SK-N-SH (cell line): Measurements from ENCODE around the gene HSD3B2. TPM values are rescaled to one million over a fixed set of nuclear protein-coding genes. Genes with fewer than 3 reads are reported as not detected.

Experiments used
- CTCF ChIA-PET: fragments of 300-600, 350-600 bp; formaldehyde crosslinking; extraction: SDS; loops from one replicate; lab custom pipeline; 2021; lab: Yijun Ruan, JAX
- POLR2A ChIA-PET: fragments of 350-600 bp; sonication (Branson Sonifier 250); formaldehyde crosslinking; extraction: SDS; loops from one replicate; lab custom pipeline; 2020; ENCODE audit warnings: antibody characterized with exemption, inconsistent platforms; lab: Yijun Ruan, JAX
- DNase-seq: peaks from one replicate; pipeline ENCODE4 v3.0.0; 2012
- H2AFZ ChIP-seq: fragments of 200-600 bp; sonication (generic); 2 replicates; pipeline ENCODE4 v1.8.1; 2016; ENCODE audit warnings: antibody characterized with exemption, mild to moderate bottlenecking, low read depth
- H3F3A ChIP-seq: fragments of 200-600 bp; sonication (generic); replicated peaks from 2 replicates; pipeline ENCODE3; 2016; ENCODE audit warnings: antibody characterized with exemption, mild to moderate bottlenecking; ENCODE audit not compliant: insufficient read depth
- H3K27ac ChIP-seq, 2 experiments: fragments of 200-500 bp in 1 of 2; fragments of 200-600 bp in 1 of 2; sonication (Bioruptor generic) in 1 of 2; sonication (generic), shearing (Covaris generic) in 1 of 2; 2 replicates each; pipeline versions ENCODE4 v1.5.1 to v1.6.1; 2014 to 2016; ENCODE audit warnings: low read depth in 2 of 2, inconsistent platforms in 1 of 2, low read length in 1 of 2, mild to moderate bottlenecking in 1 of 2, mixed read lengths in 1 of 2
- H3K27me3 ChIP-seq: fragments of 200-600 bp; sonication (generic), shearing (Covaris generic); 2 replicates; pipeline ENCODE4 v1.6.1; 2016; ENCODE audit warnings: mixed run types; ENCODE audit not compliant: insufficient read depth
- H3K36me3 ChIP-seq, 2 experiments: fragments of 200-500 bp in 1 of 2; fragments of 200-600 bp in 1 of 2; sonication (Bioruptor generic) in 1 of 2; sonication (generic) in 1 of 2; replicated peaks in 1 of 2; 2 replicates each; pipeline versions ENCODE3 to v1.5.1; 2014 to 2016; ENCODE audit warnings: low read length in 1 of 2, mild to moderate bottlenecking in 1 of 2; ENCODE audit not compliant: insufficient read depth in 2 of 2, control insufficient read depth in 1 of 2
- H3K4me1 ChIP-seq, 2 experiments: fragments of 200-500 bp in 1 of 2; fragments of 200-600 bp in 1 of 2; sonication (Bioruptor generic) in 1 of 2; sonication (generic), shearing (Covaris generic) in 1 of 2; 2 replicates each; pipeline versions ENCODE4 v1.5.1 to v1.6.1; 2014 to 2016; ENCODE audit warnings: low read depth in 1 of 2, low read length in 1 of 2, mixed run types in 1 of 2; ENCODE audit not compliant: insufficient read depth in 2 of 2, control insufficient read depth in 1 of 2
- H3K4me2 ChIP-seq: fragments of 200-600 bp; sonication (generic), shearing (Covaris generic); 2 replicates; pipeline ENCODE4 v1.6.1; 2017; ENCODE audit warnings: mixed run types
- H3K4me3 ChIP-seq, 2 experiments: fragments of 200-500 bp in 1 of 2; fragments of 200-600 bp in 1 of 2; sonication (Bioruptor generic) in 1 of 2; sonication (generic), shearing (Covaris generic) in 1 of 2; 2 replicates each; pipeline versions ENCODE4 v1.5.1 to v1.8.1; 2014 to 2016; ENCODE audit warnings: low read depth in 2 of 2, inconsistent platforms in 1 of 2, low read length in 1 of 2, mild to moderate bottlenecking in 1 of 2, mixed read lengths in 1 of 2, moderate library complexity in 1 of 2
- H3K79me2 ChIP-seq: fragments of 200-600 bp; sonication (generic); 2 replicates; pipeline ENCODE4 v1.8.1; 2017; ENCODE audit warnings: mild to moderate bottlenecking; ENCODE audit not compliant: insufficient read depth
- H3K9ac ChIP-seq: fragments of 200-600 bp; sonication (generic); 2 replicates; pipeline ENCODE4 v1.6.1; 2017; ENCODE audit warnings: mixed run types
- H3K9me2 ChIP-seq: fragments of 200-600 bp; sonication (generic); 2 replicates; pipeline ENCODE4 v1.6.1; 2017; ENCODE audit warnings: mixed run types
- H3K9me3 ChIP-seq: fragments of 200-600 bp; sonication (generic); 2 replicates; pipeline ENCODE4 v1.6.1; 2017; ENCODE audit warnings: mixed run types, mild to moderate bottlenecking, moderate library complexity
- H4K20me1 ChIP-seq: fragments of 200-600 bp; sonication (generic); 2 replicates; pipeline ENCODE4 v1.6.1; 2017; ENCODE audit warnings: mild to moderate bottlenecking, mixed run types; ENCODE audit not compliant: insufficient read depth
- ELF1 ChIP-seq: IDR thresholded peaks from 2 replicates; pipeline ENCODE4 v1.4.0; 2012
- EP300 ChIP-seq, 2 experiments: IDR thresholded peaks; 2 replicates each; pipeline versions ENCODE4 v1.4.0 to v1.6.1; 2012; ENCODE audit warnings: borderline replicate concordance in 1 of 2, low read depth in 1 of 2, low read length in 1 of 2
- FOSL2 ChIP-seq: IDR thresholded peaks from 2 replicates; pipeline ENCODE4 v1.4.0; 2012; ENCODE audit warnings: low read depth, mild to moderate bottlenecking, moderate library complexity, borderline replicate concordance
- FOXJ3 ChIP-seq: sonication (generic); formaldehyde crosslinking; IDR thresholded peaks from 2 replicates; pipeline ENCODE4 v1.5.1; 2020; ENCODE audit warnings: mild to moderate bottlenecking, missing genetic modification reagents
- GATA2 ChIP-seq: sonication (generic); formaldehyde crosslinking; IDR thresholded peaks from 2 replicates; pipeline ENCODE4 v1.5.0; 2020; ENCODE audit warnings: mild to moderate bottlenecking, missing genetic modification reagents
- JUND ChIP-seq: IDR thresholded peaks from 2 replicates; pipeline ENCODE4 v1.4.0; 2012
- MEF2A ChIP-seq: IDR thresholded peaks from 2 replicates; pipeline ENCODE4 v1.4.0; 2012; ENCODE audit warnings: low read depth, borderline replicate concordance
- NRF1 ChIP-seq: IDR thresholded peaks from 2 replicates; pipeline ENCODE4 v1.6.1; 2012; ENCODE audit warnings: low read depth, mild to moderate bottlenecking, low read length
- POLR2AphosphoS5 ChIP-seq: IDR thresholded peaks from 2 replicates; pipeline ENCODE4 v1.6.1; 2012; ENCODE audit warnings: low read depth, low read length
- SMC3 ChIP-seq: IDR thresholded peaks from 2 replicates; pipeline ENCODE4 v1.6.1; 2012; ENCODE audit warnings: low read depth, low read length, improper control_type of control experiment
- WGBS: methylation state at CpG from one replicate; pipeline ENCODE4 v1.1.6; 2017; ENCODE audit warnings: low lambda C conversion rate; 5-methylcytosine and 5-hydroxymethylcytosine counted together
- polyA plus RNA-seq, 3 experiments: library from polyadenylated mRNA; depleted of rRNA; stranded (reverse); fragments of >200 nt; gene quantifications; 2 replicates each; pipeline ENCODE4 v1.2.3, GENCODE V29; 2012
- TF ChIP-seq, protein P1 (sequence below): IDR thresholded peaks from 2 replicates; pipeline ENCODE4 v1.4.0; 2012; ENCODE audit warnings: low read depth, borderline replicate concordance
- TF ChIP-seq, protein P2 (sequence below): fragments of 150-350 bp; IDR thresholded peaks from 2 replicates; pipeline ENCODE4 v1.6.1; 2016; ENCODE audit warnings: mild to moderate bottlenecking, low read depth, low read length
- TF ChIP-seq, protein P3 (sequence below): fragments of 200-600 bp; sonication (generic); IDR thresholded peaks from 2 replicates; pipeline ENCODE4 v1.6.1; 2017; ENCODE audit warnings: antibody characterized with exemption, mild to moderate bottlenecking, moderate library complexity

The HSD3B2 gene
- polyA plus RNA-seq, 1 of the 3 experiments (the other 2 are of a cell fraction): not detected

DNA sequence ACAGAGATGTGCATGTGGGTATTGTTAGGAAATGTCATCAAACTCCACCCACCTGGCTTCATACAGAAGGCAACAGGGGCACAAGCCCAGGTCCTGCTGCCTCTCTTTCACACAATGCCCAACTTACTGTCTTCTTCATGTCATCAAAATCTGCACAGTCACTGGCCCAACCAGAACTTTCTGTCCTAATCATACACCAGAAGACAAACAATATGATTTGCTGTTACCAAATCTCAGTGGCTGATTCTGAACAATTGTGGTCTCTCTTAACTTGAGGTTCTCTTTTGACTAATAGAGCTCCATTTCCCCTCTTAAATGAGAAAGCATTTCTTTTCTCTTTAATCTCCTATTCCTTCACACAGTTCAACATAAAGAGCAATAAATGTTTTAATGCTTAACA lies 7.7 kb downstream of the HSD3B2 start:
- CTCF ChIA-PET: interaction anchor here (1.0 kb wide), 1 partner anchor 33 kb away, joined by 3 read pairs; no protein-coding TSS in a partner anchor

DNA sequence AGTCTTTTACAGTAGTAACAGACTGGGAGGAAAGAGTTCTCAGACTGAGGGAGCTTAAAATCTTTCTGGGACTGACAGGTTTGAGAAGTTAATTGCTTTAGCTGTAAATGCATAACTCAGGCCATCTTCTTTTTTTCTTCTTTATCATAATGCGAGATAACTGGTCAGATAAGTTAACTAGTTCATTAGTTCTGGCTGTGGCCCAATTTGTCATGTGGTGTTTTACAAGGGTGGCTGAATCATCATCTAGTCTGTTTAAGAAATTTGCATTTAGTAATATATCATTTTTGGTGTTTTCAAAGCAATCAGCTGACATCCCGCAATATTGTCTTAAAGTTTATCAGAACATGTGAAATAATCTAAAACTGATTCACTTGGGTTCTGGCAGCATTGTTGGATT lies 14.0 kb downstream of the HSD3B2 start:
- Histone ChIP-seq H3K4me2 (no peak overlapping the region), H3F3A (no peaks in the 10 kb centered on the region), H3K27me3 (no peaks in the 10 kb centered on the region; the same call in 1 of the 2 replicates), H3K4me3 (no peak overlapping the region), H3K36me3 (no peaks in the 10 kb centered on the region), H2AFZ (no peak overlapping the region), H3K4me1 (no peaks in the 10 kb centered on the region), H3K9me3 (no peaks in the 10 kb centered on the region), H3K9me2 (no peaks in the 10 kb centered on the region), H4K20me1 (no peaks in the 10 kb centered on the region), H3K79me2 (no peaks in the 10 kb centered on the region), H3K9ac (no peak overlapping the region), H3K27ac (no peak overlapping the region)
- ChIA-PET CTCF (no interaction called here), POLR2A (no interaction called here)
- TF ChIP-seq MEF2A: no peak
- TF ChIP-seq NRF1: no peak
- TF ChIP-seq ELF1: no peak
- no peak for TF ChIP-seq GATA2 (CRISPR knock-in tag)
- no peak for TF ChIP-seq FOXJ3 (CRISPR knock-in tag)
- TF ChIP-seq, protein P1, sequence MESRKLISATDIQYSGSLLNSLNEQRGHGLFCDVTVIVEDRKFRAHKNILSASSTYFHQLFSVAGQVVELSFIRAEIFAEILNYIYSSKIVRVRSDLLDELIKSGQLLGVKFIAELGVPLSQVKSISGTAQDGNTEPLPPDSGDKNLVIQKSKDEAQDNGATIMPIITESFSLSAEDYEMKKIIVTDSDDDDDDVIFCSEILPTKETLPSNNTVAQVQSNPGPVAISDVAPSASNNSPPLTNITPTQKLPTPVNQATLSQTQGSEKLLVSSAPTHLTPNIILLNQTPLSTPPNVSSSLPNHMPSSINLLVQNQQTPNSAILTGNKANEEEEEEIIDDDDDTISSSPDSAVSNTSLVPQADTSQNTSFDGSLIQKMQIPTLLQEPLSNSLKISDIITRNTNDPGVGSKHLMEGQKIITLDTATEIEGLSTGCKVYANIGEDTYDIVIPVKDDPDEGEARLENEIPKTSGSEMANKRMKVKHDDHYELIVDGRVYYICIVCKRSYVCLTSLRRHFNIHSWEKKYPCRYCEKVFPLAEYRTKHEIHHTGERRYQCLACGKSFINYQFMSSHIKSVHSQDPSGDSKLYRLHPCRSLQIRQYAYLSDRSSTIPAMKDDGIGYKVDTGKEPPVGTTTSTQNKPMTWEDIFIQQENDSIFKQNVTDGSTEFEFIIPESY: no peak
- TF ChIP-seq JUND: no peak
- no peak for TF ChIP-seq FOSL2
- no peak for DNase-seq
- 6% methylated on average over 2 of the region's 2 CpGs for WGBS

More for the DNA sequence above, 7.7 kb downstream of the HSD3B2 start:
- no peaks in the 10 kb centered on the region for H3K9me3 ChIP-seq
- no peak overlapping the region for H2AFZ ChIP-seq
- no peak for DNase-seq
- no peak overlapping the region for H3K27ac ChIP-seq
- TF ChIP-seq, protein P2, sequence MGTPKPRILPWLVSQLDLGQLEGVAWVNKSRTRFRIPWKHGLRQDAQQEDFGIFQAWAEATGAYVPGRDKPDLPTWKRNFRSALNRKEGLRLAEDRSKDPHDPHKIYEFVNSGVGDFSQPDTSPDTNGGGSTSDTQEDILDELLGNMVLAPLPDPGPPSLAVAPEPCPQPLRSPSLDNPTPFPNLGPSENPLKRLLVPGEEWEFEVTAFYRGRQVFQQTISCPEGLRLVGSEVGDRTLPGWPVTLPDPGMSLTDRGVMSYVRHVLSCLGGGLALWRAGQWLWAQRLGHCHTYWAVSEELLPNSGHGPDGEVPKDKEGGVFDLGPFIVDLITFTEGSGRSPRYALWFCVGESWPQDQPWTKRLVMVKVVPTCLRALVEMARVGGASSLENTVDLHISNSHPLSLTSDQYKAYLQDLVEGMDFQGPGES: no peak
- TF ChIP-seq, protein P3, sequence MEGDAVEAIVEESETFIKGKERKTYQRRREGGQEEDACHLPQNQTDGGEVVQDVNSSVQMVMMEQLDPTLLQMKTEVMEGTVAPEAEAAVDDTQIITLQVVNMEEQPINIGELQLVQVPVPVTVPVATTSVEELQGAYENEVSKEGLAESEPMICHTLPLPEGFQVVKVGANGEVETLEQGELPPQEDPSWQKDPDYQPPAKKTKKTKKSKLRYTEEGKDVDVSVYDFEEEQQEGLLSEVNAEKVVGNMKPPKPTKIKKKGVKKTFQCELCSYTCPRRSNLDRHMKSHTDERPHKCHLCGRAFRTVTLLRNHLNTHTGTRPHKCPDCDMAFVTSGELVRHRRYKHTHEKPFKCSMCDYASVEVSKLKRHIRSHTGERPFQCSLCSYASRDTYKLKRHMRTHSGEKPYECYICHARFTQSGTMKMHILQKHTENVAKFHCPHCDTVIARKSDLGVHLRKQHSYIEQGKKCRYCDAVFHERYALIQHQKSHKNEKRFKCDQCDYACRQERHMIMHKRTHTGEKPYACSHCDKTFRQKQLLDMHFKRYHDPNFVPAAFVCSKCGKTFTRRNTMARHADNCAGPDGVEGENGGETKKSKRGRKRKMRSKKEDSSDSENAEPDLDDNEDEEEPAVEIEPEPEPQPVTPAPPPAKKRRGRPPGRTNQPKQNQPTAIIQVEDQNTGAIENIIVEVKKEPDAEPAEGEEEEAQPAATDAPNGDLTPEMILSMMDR: no peak
- TF ChIP-seq JUND (no peak), GATA2 (CRISPR knock-in tag) (no peak), EP300 (IDR thresholded peaks at IDR 0.05; ENCODE audit: borderline replicate concordance in 1 of 2, low read depth in 1 of 2, low read length in 1 of 2) (no peak), SMC3 (no peak), POLR2AphosphoS5 (no peak)
- H3K36me3 ChIP-seq: no peaks in the 10 kb centered on the region
- POLR2A ChIA-PET: no interaction called here
- no peak overlapping the region for H3K4me3 ChIP-seq
- no peaks in the 10 kb centered on the region for H3K4me1 ChIP-seq
- no peaks in the 10 kb centered on the region for H3K79me2 ChIP-seq
- H3K9ac ChIP-seq: no peak overlapping the region
- H3F3A ChIP-seq: no peaks in the 10 kb centered on the region
- H4K20me1 ChIP-seq: no peaks in the 10 kb centered on the region
- no peaks in the 10 kb centered on the region for H3K9me2 ChIP-seq
- H3K4me2 ChIP-seq: no peak overlapping the region
- H3K27me3 ChIP-seq: peaks cover 8% of the 10 kb centered on the region; the same call in 1 of the 2 replicates
